Ramos (cell line): ENCODE measurements around the gene IQGAP2.
"Not testable (repeated sequence)": the region's sequence is repeated elsewhere in the genome, so short reads cannot be mapped to it uniquely, and the experiment has no call there.

Experiments
- in situ Hi-C: fragments of 300-500 bp; cut with MboI; formaldehyde crosslinking; loops from one replicate; pipeline ENCODE4 v1.14.3; 2022; ENCODE audit warnings: low sequenced_read_pairs; ENCODE audit not compliant: unreplicated experiment

IQGAP2 gene

DNA sequence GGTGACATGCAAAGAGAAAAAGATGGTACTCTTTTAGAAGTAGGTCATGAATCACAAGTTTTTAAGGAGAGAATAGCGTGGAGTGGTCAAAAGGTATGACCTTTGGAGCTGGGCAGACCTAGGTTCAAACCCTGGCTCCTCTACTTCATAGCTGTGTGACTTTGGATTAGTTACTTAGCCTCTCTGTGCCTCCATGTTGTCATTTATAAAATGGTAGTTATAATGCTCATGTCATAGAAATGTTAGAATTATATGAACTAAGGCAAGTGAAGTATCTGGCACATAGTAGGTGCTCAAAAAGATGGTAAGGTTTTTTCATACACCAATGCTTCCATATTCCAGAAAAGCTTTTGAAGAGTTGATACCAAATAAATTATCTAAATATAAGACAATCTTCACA, 320.2 kb downstream of the IQGAP2 start:
- in situ Hi-C loops: no loop called here

DNA sequence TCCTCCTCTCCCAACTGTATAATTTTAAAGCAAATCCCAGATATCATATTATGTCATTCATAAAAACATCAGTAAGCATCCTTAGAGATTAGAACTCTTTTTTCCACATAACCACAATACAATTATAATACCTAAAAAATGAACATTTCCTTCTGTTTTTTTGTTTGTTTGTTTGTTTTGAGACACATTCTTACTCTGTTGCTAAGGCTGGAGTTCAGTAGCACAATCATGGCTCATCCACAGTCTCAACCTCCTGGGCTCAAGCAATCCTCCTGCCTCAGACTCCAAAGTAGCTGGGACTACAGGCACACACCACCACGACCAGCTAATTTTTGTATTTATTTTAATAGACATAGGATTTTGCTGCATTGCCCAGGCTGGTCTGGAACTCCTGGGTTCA, 320.8 kb downstream of the IQGAP2 start:
- in situ Hi-C loops: no loop called here

DNA sequence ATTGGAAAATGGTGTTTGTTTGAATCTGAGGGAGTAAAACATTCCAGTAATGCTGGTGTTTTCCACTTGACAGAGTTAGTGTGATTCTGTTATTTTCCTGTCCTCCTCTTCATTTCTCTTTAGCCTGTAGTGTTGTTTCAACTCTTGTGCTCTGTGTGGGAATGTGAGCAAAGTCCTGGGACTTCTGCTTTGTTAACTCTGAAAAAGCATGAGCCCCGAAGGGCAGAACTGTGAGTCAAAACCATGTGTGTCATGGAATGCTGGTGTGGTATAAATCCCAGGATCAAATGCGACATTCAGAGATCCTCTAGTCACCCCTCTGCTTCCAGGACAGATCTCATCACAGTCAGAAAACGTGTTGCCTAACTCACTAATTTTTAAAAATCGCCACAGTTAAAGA, 321.8 kb downstream of the IQGAP2 start:
- in situ Hi-C loops: no loop called here

DNA sequence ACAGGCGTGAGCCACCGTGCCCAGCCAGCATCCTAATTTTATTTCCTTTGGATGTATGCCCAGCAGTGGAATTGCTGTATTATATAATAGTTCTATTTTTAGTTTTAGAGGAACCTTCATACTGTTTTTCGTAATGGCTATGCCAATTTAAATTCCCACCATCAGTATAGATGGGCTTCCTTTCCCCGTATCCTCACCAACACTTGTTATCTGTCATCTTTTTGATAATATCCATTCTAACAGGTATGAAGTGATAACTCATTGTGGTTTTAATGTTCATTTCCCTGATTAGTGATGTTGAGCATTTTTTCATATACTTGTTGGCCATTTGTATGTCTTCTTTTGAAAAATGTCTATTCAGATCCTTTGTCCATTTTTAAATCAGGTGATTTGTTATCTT, 325.9 kb downstream of the IQGAP2 start:
- in situ Hi-C loops: no loop called here

DNA sequence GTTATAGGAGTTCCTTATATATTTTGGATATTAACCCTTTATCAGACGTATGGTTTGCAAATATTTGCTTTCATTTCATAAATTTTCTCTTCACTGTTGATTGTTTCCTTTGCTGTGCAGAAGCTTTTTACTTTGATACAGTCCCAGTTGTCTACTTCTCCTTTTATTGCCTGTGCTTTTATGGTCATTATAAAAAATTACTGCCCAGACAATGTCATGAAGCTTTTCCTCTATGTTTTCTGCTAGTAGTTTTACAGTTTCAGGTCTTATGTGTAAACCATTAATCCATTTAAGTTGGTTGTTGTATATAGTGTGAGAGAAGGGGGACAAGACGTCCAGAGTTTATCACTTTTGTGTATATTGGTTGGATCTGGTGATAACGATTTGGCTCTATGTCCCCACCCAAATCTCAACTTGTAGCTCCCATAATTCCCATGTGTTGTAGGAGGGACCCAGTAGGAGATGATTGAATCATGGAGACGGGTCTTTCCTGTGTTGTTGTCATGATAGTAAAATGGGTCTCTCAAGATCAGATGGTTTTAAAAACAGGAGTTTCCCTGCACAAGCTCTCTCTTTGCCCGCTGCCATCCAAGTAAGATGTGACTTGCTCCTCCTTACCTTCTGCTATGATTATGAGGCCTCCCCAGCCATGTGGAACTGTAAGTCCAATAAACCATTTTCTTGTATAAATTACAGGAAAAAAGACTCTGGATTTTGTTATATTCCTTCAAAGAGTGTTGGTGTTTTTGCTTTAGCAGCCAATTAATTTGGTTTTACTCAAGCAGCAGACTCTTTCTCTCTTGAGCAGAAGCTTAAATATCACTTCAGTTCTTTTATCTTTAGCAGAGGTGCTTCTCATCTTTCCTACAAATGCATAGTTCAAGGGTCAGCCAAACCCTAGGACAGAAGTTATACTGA, 326.5 kb downstream of the IQGAP2 start:
- in situ Hi-C loops: no loop called here

DNA sequence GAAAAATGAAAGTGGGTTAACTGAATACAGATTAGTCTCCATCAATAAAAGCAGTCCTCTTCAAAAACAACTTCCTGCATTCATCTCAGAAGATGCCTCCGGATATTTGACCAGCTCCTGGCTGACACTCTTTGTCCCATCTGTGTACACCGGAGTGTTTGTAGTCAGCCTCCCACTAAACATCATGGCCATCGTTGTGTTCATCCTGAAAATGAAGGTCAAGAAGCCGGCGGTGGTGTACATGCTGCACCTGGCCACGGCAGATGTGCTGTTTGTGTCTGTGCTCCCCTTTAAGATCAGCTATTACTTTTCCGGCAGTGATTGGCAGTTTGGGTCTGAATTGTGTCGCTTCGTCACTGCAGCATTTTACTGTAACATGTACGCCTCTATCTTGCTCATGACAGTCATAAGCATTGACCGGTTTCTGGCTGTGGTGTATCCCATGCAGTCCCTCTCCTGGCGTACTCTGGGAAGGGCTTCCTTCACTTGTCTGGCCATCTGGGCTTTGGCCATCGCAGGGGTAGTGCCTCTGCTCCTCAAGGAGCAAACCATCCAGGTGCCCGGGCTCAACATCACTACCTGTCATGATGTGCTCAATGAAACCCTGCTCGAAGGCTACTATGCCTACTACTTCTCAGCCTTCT, 329.4 kb downstream of the IQGAP2 start:
- in situ Hi-C loops: no loop called here

DNA sequence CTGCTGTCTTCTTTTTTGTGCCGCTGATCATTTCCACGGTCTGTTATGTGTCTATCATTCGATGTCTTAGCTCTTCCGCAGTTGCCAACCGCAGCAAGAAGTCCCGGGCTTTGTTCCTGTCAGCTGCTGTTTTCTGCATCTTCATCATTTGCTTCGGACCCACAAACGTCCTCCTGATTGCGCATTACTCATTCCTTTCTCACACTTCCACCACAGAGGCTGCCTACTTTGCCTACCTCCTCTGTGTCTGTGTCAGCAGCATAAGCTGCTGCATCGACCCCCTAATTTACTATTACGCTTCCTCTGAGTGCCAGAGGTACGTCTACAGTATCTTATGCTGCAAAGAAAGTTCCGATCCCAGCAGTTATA, 329.9 kb downstream of the IQGAP2 start:
- in situ Hi-C loops: no loop called here

DNA sequence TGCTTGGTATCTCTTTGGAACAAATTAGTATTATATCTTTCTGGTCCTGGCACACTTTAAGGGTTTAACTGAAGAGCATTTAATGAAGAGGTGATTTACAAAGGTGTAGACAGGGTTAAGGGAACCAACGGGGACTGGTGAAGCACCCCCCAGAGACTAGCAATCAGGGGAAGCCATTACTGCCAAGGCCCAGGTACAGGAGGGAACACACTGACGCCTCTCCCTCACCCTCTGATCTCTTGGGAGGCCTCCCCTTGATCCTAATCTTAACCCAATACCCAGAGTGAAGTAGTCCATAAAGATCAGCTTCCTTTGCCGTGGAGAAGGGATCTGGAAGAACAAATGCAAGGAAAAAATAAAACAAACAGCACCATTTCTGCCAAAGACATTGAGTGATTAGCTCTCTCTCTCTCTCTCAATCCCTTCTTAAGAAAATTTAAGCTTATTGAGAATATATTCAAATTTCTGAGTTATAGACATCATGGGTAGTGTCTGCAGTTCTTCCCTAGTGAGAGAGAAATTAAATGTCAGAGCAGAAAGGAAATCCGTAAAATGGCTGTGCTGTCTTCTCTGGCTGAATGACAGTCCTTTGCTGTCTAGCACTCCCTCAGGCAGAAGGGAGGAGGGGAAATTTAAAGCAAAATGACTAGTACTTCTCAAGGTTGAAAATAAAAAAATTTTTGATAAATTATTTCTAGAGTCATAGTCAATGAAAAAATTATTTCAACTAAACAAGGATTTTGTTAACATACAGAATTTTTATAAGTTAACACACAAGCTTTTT, 332.9 kb downstream of the IQGAP2 start:
- in situ Hi-C loops: no loop called here

DNA sequence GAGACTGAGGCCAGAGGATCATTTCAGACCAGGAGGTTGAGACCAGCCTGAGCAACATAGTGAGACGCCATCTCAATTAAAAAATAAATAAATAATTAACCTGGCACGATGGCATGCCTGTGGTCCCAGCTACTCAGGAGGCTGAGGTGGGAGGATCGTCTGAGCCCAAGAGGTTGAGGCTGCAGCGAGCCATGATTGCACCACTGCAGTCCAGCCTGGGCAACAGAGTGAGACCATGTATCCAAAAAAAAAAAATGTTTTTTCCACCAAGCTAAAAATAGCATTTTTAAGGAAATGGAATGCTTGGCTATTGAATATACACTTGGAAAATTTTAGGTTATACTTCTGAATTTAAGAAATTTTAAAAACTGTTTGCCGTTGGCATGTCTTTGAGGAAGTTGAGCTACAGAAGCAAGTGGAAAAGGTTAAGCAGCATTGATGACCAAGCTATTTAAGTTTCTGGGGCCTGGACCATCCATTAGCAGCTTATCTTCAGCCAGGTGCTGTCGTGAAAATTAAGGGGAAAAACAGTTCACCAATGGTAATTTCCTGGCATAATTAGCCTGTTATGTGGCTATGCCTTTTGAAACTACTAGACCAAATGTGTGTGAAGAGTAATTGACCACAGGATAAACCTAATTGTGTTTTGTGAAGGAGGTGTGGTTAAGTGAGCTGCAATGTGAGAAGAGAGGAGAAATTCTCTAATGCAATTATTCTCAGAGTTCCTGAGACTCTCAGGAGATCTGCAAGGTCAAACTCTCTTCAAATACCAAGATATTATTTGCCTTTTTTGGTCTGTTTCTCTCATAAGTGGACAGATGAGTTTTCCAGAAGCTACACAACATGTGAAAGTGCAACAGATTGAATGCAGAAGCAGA, 333.8 kb downstream of the IQGAP2 start:
- in situ Hi-C loops: no loop called here

DNA sequence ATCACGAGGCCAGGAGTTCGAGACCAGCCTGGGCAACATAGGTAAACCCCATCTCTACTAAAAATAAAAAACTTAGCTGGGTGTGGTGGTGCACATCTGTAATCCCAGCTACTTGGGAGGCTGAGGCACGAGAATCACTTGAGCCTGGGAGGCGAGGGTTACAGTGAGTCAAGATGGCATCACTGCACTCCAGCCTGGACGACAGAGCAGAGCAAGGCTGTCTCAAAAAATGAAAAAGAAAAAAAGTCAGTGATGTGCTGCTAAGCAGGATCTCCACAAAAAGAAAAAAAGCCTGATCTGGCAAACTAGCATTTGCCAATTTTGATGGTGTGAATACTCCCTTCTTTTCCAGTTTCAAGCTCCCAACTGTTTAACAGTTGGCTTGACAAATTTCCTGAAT, 334.8 kb downstream of the IQGAP2 start:
- in situ Hi-C loops: no loop called here

DNA sequence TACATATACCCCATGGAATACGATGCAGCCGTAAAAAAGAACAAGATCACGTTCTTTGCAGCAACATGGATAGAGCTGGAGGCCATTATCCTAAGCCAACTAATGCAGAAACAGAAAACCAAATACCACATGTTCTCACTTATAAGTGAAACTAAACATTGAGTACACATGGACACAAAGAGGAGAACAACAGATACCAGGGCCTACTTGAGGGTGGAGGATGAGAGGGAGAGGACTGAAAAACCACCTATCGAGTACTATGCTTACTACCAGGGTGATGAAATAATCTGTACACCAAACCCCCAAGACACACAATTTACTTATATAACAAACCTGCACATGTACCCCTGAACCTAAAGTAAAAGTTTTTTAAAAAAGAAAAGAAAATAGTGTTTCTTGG, 338.4 kb downstream of the IQGAP2 start:
- in situ Hi-C loops: not testable (repeated sequence)

DNA sequence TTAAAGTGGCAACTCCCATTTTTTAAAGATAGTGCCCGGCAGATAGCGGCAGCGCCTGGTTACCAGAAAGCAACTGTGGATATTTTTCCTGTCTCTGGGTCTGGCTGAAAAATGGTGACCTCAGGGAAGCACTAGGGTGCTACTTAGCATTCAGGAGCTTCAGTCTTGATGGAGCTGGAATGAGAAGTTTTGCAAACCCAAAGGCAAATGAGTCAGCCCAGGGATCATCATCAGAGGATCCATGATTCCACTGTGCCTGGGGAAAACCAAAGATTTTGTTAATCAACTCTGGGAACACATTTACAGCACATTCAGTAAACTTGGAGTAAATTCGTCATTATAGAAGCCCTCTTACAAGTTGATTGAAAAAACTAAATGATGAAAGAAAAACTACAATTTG, 339.5 kb downstream of the IQGAP2 start:
- in situ Hi-C loops: no loop called here

DNA sequence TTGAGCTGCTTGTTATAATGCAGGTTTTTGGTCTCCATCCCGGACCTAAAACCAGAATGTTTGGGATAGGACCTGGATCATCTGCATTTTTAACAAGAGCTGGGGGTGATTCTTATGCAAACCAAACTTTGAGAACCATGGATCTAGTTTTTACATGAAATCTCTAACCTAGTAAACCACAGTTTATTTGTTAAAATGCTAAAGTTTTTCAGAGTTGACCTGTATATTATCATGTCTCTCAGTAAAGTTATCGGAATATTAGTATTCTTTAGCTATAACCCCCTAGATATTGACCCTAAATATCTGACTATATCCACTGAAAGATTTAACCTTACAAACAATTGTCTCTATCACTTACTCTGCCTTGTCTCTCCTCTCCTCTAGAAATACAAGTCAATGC, 341.5 kb downstream of the IQGAP2 start:
- in situ Hi-C loops: no loop called here

DNA sequence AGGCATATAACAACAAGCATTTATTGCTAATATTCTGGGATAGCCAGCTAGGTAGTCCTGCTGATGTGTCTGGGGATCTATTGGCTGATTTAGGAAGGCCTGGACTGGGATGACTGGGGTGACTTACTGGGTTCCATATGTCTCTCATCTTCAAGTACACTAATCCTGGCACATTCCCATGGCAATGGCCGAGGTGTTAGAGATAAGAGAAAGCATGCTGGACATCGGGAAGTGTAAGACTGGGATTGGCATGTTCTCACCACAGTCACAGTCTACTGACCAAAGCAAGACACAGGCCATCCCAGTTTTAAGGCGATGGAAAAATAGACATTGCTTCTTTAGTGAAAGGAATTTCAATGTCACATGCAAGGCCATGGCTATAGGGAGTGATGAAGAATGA, 342.6 kb downstream of the IQGAP2 start:
- in situ Hi-C loops: no loop called here

DNA sequence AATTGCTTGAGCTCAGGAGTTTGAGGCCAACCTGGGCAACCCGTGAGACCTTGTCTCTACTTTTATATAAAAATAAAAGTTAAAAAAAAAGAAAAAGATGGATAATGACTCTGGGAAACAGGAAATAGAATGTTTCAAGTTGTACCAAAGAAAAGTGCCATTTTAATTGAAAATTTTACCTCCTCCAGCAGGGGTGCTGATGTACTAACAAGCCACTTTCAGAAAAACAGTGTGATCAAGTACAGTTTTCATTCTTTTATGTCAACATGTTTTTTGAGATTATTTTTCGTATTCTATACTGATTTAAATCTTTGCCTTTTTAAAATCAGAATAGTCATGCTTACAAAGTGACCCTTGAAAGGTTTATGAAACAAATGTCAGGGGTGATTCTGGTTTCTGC, 343.6 kb downstream of the IQGAP2 start:
- in situ Hi-C loops: no loop called here

DNA sequence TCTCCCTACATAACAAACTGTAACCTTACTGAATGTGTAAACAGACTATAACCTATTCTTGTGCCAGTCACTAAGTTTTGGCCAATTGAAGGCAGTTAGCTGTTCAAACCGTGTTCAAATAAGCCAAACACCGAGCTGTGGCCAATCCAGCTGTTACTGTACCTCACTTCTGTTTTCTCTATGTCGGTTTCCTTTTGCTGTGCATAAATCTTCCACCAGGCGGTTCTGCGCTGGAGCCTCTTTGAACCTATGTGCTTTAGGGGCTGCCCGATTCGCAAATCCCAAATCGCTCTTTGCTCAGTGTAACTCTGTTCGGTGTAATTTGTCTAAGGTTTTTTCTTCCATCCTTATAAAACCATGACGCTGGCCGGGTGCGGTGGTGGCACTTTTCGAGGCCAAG, 344.6 kb downstream of the IQGAP2 start:
- in situ Hi-C loops: no loop called here

DNA sequence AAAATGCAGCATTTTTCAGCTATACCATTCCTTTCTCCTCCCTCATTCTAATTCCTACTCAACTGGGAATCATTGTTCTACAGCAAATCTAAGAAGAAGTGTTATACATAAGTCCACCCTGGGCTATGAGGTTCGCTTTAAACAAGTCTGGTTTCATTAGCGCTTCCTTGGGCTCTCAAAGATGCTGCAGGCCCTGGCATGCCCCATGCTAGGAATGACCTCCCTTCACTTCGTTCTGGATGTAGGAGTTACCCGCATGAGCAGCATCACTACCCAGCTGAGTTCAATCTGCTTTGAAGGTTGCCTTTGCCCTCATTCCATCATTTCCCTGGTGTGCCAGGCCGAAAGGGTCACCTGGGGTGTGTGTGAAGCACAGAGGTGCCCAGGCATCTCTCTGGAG, 348.2 kb downstream of the IQGAP2 start:
- in situ Hi-C loops: no loop called here

DNA sequence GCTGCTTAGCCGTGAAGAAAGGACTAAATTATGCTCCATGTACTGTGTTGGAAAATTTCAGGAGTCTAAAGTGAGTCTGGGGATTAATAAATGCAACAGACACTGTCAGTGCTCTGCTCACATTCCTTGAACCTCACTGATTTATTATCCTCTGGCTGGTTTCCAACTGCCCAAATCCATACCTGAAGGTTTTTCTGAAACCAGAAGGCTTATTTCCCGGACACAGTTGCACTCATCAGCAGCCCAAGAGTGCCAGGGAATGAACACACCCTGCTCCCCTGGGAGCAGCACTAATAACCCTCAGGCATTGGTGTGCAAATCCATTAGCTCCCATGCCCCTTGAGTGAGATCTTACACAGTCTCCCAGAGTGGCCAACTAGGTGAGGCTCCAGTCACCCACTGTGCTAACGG, 351.6 kb downstream of the IQGAP2 start:
- in situ Hi-C loops: no loop called here

DNA sequence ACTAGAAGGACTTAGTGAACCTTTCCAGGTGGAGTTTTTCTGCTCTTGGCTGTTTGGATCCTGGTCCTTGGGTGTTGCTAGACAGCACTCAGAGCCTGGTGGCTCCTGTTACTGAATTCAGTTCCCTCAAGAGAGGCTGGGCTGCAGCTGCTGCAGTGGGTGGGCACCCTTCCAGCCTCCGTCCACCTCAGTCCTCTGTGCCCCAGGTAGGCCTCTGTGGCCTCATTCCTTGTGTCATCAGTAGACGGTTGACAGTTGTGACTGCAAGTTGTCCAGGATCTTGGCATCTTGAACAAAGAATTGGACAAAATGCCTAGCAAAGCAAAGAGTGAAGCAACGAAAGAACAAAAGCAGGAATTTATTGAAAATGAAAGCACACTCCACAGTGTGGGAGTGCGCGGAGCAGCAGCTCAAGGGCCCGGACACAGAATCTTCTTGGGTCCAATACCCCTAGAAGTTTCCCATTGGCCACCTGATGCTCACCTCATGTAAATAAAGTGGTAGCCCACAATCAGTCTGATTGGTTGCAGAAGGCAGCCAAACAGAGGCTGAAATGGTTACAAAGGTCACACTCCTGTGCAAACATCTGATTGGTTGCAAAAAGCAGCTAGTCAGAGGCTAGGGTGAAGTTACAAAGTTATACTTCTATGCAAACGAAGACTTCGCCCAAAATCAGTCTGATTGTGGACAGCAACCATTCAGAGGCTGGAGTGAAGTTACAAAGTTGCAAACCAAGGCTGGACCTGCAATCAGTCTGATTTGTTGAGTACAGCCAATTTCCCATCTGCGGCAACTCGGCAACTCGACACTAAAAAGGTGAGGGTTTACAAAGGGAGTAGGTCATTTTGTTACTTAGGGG, 352.9 kb downstream of the IQGAP2 start:
- in situ Hi-C loops: no loop called here
